ENCODE data around the gene CAPZB. TPM values are rescaled to one million over a fixed set of nuclear protein-coding genes. Genes with fewer than 3 reads are reported as not detected.

The CAPZB gene
- total RNA-seq, 3 donors from 2014 or later (not counting 1 experiment from before 2014, with no cell fraction given): 369 to 393 (median 375) TPM

- H3K9me3 ChIP-seq (ENCODE audit: control insufficient read depth, insufficient read depth, low read length): no peaks in the 10 kb centered on the region
- Mint-ChIP-seq H3K27ac (peak overlapping the region; percentile 97 to 98), H3K36me3 (no peaks in the 10 kb centered on the region), H3K4me1 (peaks cover 86 to 88% of the 10 kb centered on the region in 2 donors), H3K4me3 (peak overlapping the region; percentile 88), H3K27me3 (ENCODE audit: low read depth in 2 of 2) (no peaks in the 10 kb centered on the region), H3K9me3 (no peaks in the 10 kb centered on the region)
- DNase-seq (peak in 1 of 2 donors; percentile 49), ATAC-seq (no peak)
- peaks cover 92% of the 10 kb centered on the region for H3K4me1 ChIP-seq (ENCODE audit: control insufficient read depth, insufficient read depth, low read length)
- TF ChIP-seq CTCF (IDR thresholded peaks at IDR 0.05): no peak
- H3K36me3 ChIP-seq (ENCODE audit: control insufficient read depth, insufficient read depth, low read length): peaks cover 24% of the 10 kb centered on the region
- H3K27ac ChIP-seq (ENCODE audit: low read length): peak overlapping the region; percentile 97
- no peak overlapping the region for H3K4me3 ChIP-seq (ENCODE audit: low read length)
- H3K27me3 ChIP-seq (ENCODE audit: control insufficient read depth, insufficient read depth, low read length): no peaks in the 10 kb centered on the region
- 51% methylated on average over 9 of the region's 9 CpGs for WGBS (ENCODE audit: insufficient coverage)
- intact Hi-C loops (cut with micrococcal nuclease): loop anchor here (5.0 kb wide), 1 partner anchor 86 kb away; no protein-coding TSS in a partner anchor
These were observed 7.0 kb downstream of the CAPZB start for GRCh38 chr1:19478322-19478721.

GRCh38 chr1:19477284-19478249, 7.8 kb downstream of the CAPZB start:
- peaks cover 79 to 80% of the 10 kb centered on the region in 2 donors for H3K4me1 Mint-ChIP-seq
- Histone ChIP-seq H3K27me3 (ENCODE audit: control insufficient read depth, insufficient read depth, low read length) (no peaks in the 10 kb centered on the region), H3K9me3 (ENCODE audit: control insufficient read depth, insufficient read depth, low read length) (no peaks in the 10 kb centered on the region), H3K4me3 (ENCODE audit: low read length) (peak overlapping the region; percentile 34), H3K36me3 (ENCODE audit: control insufficient read depth, insufficient read depth, low read length) (peaks cover 23% of the 10 kb centered on the region), H3K4me1 (ENCODE audit: control insufficient read depth, insufficient read depth, low read length) (peaks cover 85% of the 10 kb centered on the region), H3K27ac (ENCODE audit: low read length) (peak overlapping the region; percentile 97)
- DNase-seq (peak; percentile 55 to 74), ATAC-seq (peak; percentile 73 to 85 (median 77))
- H3K27me3 Mint-ChIP-seq (ENCODE audit: low read depth in 2 of 2): no peaks in the 10 kb centered on the region
- H3K9me3 Mint-ChIP-seq: no peaks in the 10 kb centered on the region
- peak overlapping the region; percentile 88 for H3K4me3 Mint-ChIP-seq
- WGBS (ENCODE audit: insufficient coverage): 11% methylated on average over 11 of the region's 11 CpGs
- TF ChIP-seq CTCF (IDR thresholded peaks at IDR 0.05): no peak
- intact Hi-C loops (cut with micrococcal nuclease): loop anchor here (1.0 to 5.0 kb wide), 4 partner anchors 8 to 119 kb away; partner anchors contain the start of gene CAPZB
- H3K27ac Mint-ChIP-seq: peak overlapping the region; percentile 97 to 98
- no peaks in the 10 kb centered on the region for H3K36me3 Mint-ChIP-seq

GRCh38 chr1:19476450-19477190, 8.7 kb downstream of the CAPZB start:
- Histone ChIP-seq H3K4me3 (ENCODE audit: low read length) (peak overlapping the region; percentile 34), H3K36me3 (ENCODE audit: control insufficient read depth, insufficient read depth, low read length) (peaks cover 23% of the 10 kb centered on the region), H3K27me3 (ENCODE audit: control insufficient read depth, insufficient read depth, low read length) (no peaks in the 10 kb centered on the region), H3K27ac (ENCODE audit: low read length) (peak overlapping the region; percentile 97), H3K9me3 (ENCODE audit: control insufficient read depth, insufficient read depth, low read length) (no peaks in the 10 kb centered on the region), H3K4me1 (ENCODE audit: control insufficient read depth, insufficient read depth, low read length) (peaks cover 82% of the 10 kb centered on the region)
- H3K9me3 Mint-ChIP-seq: no peaks in the 10 kb centered on the region
- H3K4me1 Mint-ChIP-seq: peaks cover 77 to 79% of the 10 kb centered on the region in 2 donors
- no peaks in the 10 kb centered on the region for H3K27me3 Mint-ChIP-seq (ENCODE audit: low read depth in 2 of 2)
- ATAC-seq (peak; percentile 68 to 77 (median 74)), DNase-seq (peak; percentile 54 to 82)
- H3K36me3 Mint-ChIP-seq: no peaks in the 10 kb centered on the region
- WGBS (ENCODE audit: insufficient coverage): 31% methylated on average over 11 of the region's 12 CpGs
- TF ChIP-seq CTCF (IDR thresholded peaks at IDR 0.05): no peak
- H3K27ac Mint-ChIP-seq: peak overlapping the region; percentile 97 to 98
- intact Hi-C loops (cut with micrococcal nuclease): loop anchor here (1.0 to 5.0 kb wide), 4 partner anchors 9 to 120 kb away; partner anchors contain the start of gene CAPZB
- peak overlapping the region; percentile 88 for H3K4me3 Mint-ChIP-seq
